ENCODE measurements around the gene OR10AD1. TPM values are rescaled to one million over a fixed set of nuclear protein-coding genes. Genes with fewer than 3 reads are reported as not detected.

The OR10AD1 gene
- total RNA-seq, 1 experiment from 2014 or later, result not detected

GRCh38 chr12:48157018-48157888 lies 45.8 kb downstream of the OR10AD1 start, which contains the start of gene ASB8 (continued):
- peak; percentile 37; the same call in 1 of the 2 replicates for TF ChIP-seq HMGXB4 (CRISPR knock-in tag; IDR thresholded peaks at IDR 0.05)
- peak; percentile 72; the same call in 1 of the 2 replicates for TF ChIP-seq TEAD1 (CRISPR knock-in tag; IDR thresholded peaks at IDR 0.05)
- no peak for TF ChIP-seq FOXP1 (CRISPR knock-in tag; IDR thresholded peaks at IDR 0.05; ENCODE audit: borderline replicate concordance)
- TF ChIP-seq JUN (CRISPR knock-in tag; IDR thresholded peaks at IDR 0.05), result no peak
- TF ChIP-seq NFE2L1 (CRISPR knock-in tag; IDR thresholded peaks at IDR 0.05), result no peak
- TF ChIP-seq ATF3 (CRISPR knock-in tag; conservative IDR thresholded peaks at IDR 0.05), result no peak

- no peak for DNase-seq (ENCODE audit: low spot score)
- H3K4me1 Mint-ChIP-seq, result peaks cover 14% of the 10 kb centered on the region
- H3K4me3 Mint-ChIP-seq, result peak overlapping the region; percentile 89
- no peaks in the 10 kb centered on the region; the same call in none of the 2 replicates for H3K27me3 Mint-ChIP-seq (ENCODE audit: low read depth)
- H3K36me3 Mint-ChIP-seq, result no peaks in the 10 kb centered on the region
- CTCF ChIA-PET, result interaction anchor here (0.7 to 2.6 kb wide), 20 partner anchors 8 to 632 kb away, joined by 3 to 21 read pairs (median 9); partner anchors contain the start of genes ADCY6, CCDC184, PFKM and SENP1
- peak overlapping the region; percentile 91 for H3K27ac Mint-ChIP-seq
- no peak for ATAC-seq
- no peaks in the 10 kb centered on the region for H3K9me3 Mint-ChIP-seq
- POLR2A ChIA-PET, result interaction anchor here (0.6 to 1.9 kb wide), 6 partner anchors 14 to 290 kb away, joined by 3 to 8 read pairs (median 4); partner anchors contain the start of genes PFKM and SENP1
- no peak for TF ChIP-seq SMAD3 (CRISPR knock-in tag; IDR thresholded peaks at IDR 0.05; ENCODE audit: borderline replicate concordance)
- no peak for TF ChIP-seq TP53 (CRISPR knock-in tag; IDR thresholded peaks at IDR 0.05)
- TF ChIP-seq HMGA2 (CRISPR knock-in tag; IDR thresholded peaks at IDR 0.05), result no peak
- TF ChIP-seq RORB (CRISPR knock-in tag; IDR thresholded peaks at IDR 0.05), result no peak
- no peak for TF ChIP-seq CTCF (IDR thresholded peaks at IDR 0.05)
- TF ChIP-seq ZSCAN18 (CRISPR knock-in tag; IDR thresholded peaks at IDR 0.05), result no peak
- TF ChIP-seq OVOL2 (CRISPR knock-in tag; IDR thresholded peaks at IDR 0.05; ENCODE audit: borderline replicate concordance), result no peak
- no peak for TF ChIP-seq RELA (CRISPR knock-in tag; IDR thresholded peaks at IDR 0.05; ENCODE audit: borderline replicate concordance)
- no peak for TF ChIP-seq NR2C2 (CRISPR knock-in tag; IDR thresholded peaks at IDR 0.05)
- no peak for TF ChIP-seq CDX4 (CRISPR knock-in tag; IDR thresholded peaks at IDR 0.05; ENCODE audit: borderline replicate concordance)
- no peak for TF ChIP-seq ZNF416 (CRISPR knock-in tag; IDR thresholded peaks at IDR 0.05)
- TF ChIP-seq JUN (CRISPR knock-in tag; IDR thresholded peaks at IDR 0.05), result no peak
- TF ChIP-seq SMAD4 (CRISPR knock-in tag; IDR thresholded peaks at IDR 0.05), result no peak
- TF ChIP-seq ZBTB21 (CRISPR knock-in tag; IDR thresholded peaks at IDR 0.05; ENCODE audit: borderline replicate concordance), result no peak
- no peak for TF ChIP-seq HMGXB4 (CRISPR knock-in tag; IDR thresholded peaks at IDR 0.05)
- TF ChIP-seq CBFB (CRISPR knock-in tag; IDR thresholded peaks at IDR 0.05; ENCODE audit: low read depth), result no peak
- TF ChIP-seq NFYB (CRISPR knock-in tag; conservative IDR thresholded peaks at IDR 0.05; ENCODE audit: low read depth), result no peak
- TF ChIP-seq ZNF425 (CRISPR knock-in tag; conservative IDR thresholded peaks at IDR 0.05), result no peak
Measured at GRCh38 chr12:48156652-48157017, 46.5 kb downstream of the OR10AD1 start.

All from WTC11 (cell line).